Activated T-cell treated with anti-CD3 and anti-CD28 coated beads, Interleukin-2, amount 50 U/mL, for 48 hours (primary cell): ENCODE results near the gene GON4L.
"Not testable (repeated sequence)": the region's sequence is repeated elsewhere in the genome, so short reads cannot be mapped to it uniquely, and the experiment has no call there.

Source experiments
- DNase-seq, 2 experiments: peaks; one replicate each; pipeline ENCODE4 v3.0.0-alpha.2; 2020

GON4L gene

GRCh38 chr1:155827450-155827849 lies 29.6 kb downstream of the GON4L start:
- no peak for DNase-seq

- no peak for DNase-seq
Measured at GRCh38 chr1:155816351-155816750, 40.7 kb downstream of the GON4L start.

DNA sequence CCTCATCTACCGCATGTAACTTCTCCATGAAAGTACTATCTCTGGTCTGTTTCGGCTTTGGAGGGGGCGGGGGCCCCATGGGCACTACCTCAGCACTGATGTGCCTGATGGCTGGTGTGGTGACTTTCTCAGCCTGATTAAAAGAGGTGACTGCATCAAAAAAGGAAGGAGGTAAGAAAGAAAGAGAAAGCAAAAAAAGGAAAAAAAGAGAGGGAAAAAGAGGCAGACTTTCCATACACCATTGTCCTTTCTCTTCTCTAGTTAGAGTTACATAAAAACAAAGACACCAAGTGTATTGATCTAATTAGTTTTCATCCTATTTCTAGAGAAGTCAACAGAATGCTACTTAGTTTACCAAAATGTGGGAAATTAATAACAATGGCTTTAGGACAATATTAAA lies 43.3 kb downstream of the GON4L start:
- no peak for DNase-seq

DNA sequence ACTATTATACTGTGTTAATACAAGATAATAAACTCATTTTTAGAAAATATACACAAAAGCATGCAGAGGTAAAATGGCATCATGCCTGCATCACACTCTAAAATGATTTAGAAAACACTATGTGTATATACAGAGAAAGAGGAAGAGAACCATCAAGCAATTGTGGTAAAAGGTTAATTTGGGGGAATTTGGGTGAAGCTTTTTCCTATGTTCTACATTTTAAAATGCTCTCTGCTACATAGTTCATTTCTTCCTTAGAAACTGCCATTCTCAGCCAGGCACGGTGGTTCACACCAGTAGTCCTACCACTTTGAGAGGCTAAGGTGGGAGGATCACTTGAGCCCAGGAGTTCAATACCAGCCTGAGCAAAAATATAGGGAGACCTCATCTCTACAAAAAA lies 44.1 kb downstream of the GON4L start:
- DNase-seq, result no peak

DNA sequence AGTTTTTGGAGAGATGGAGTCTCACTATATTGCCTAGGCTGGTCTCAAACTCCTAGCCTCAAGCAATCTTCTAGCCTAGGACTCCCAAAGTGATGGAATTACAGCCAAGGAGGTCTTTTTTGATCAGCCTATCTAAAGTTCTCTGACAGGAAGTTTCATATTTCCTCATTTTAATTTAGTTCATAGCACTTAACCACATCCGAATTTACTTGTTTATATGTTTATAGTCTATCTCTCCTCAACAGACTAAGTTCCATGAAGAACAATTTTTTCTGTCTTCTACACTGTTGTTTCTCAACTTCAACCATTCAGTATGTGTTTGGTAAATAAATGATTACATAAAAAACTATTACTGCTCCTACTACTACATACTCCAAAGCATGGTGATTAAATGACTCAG lies 47.9 kb downstream of the GON4L start:
- DNase-seq, result no peak

DNA sequence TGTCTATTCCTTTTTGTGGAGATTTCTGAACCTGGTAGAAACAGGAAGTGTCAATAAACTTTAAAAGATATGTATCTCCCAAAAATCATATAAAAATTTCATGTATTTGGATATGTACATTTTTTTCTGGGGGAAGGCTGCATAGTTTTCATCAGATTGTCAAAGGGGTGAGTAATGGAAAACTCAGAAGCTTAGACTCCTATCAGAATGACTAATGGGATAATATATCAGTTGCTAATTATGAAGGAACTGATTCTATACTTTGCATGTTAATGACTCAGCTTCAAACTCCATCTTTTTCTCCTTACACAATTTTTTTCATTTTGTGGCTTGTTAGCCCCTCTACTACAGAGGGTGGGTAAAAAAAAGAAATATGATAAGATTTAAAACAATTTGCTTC lies 55.9 kb downstream of the GON4L start:
- DNase-seq, result no peak

DNA sequence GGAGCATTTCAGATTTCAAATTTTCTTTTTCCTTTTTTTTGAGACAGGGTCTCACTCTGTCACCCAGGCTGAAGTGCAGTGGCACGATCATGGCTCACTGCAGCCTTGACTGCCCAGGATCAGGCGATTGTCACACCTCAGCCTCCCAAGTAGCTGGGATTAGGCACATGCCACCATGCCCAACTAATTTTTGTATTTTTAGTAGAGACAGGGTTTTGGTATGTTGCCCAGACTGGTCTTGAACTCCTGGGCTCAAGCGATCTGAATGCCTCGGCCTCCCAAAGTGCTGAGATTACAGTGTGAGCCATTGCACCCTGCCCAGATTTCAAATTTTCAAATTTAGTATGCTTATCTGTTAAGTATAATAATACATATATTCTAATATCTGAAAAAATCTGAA lies 61.4 kb downstream of the GON4L start:
- not testable (repeated sequence) for DNase-seq

DNA sequence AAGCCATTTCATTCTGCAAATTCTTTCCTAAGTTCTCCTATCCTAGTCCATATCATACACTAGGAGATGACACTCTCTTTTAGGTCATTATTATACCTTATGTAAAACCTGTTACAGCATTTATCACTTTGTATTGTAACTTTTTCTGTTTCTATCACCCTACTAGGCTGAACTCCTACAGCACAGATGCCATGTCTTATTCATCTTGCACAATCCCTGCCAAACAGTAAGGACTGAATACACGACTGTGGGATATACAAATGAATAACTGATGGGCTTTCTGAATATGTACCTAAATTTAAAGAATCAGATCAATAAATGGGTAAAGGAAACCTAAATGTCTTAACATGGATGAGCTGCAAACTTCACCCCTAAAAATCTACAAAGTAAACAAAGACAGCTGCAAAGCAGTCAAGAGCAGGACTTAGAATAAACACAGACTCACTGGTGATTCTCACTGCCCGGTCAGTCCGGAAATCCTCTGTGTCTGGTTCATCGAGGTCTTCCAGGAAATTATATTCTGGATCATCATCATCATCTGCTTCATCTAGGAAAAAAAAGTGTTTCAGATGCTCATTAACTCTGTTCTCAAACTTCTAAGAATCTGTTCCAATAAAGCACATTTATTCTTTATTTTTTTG lies 62.3 kb downstream of the GON4L start:
- no peak for DNase-seq

DNA sequence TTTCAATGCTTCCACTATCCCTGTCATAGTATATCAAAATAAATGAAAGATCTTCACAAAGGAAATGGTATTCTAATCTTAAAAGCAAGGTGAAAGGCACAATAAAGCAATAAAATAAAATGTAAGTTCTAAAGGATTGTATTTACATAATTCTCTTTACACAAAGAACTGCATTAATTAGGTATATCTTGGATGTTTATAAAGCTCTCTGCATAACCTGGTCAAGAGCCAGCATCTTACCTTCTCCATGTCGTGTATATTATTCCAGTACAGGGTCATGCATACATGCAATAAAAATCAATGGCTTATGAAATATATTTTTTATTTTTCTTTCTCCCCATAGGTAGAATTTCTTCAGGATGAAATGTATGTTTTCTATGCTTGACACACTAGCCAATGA lies 63.8 kb downstream of the GON4L start:
- DNase-seq, result no peak

GRCh38 chr1:155777582-155777981 lies 79.4 kb downstream of the GON4L start:
- no peak for DNase-seq

- DNase-seq, result no peak
Measured at GRCh38 chr1:155776414-155776813, 80.6 kb downstream of the GON4L start.

DNA sequence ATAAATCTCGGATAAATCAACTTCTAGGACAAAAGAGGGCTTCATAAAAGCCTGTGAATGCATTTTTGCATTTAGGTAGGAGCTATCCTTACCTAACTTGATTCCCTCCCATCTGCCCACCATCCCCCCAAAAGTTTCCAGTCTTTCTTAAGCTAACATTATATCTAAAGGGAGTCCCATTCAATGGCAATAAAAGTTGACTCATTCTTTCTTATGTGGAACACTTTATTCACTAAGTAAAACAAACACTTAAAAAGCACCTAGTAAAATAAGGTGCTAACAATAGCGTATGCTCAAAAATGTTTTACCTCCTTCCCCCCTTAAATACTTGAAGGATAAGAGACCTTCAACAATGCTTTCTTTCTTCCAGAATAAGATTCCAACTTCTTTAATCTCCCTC lies 83.8 kb downstream of the GON4L start:
- DNase-seq, result no peak

- DNase-seq, result no peak
Measured at GRCh38 chr1:155769257-155769656, 87.8 kb downstream of the GON4L start.

- not testable (repeated sequence) for DNase-seq
Measured at GRCh38 chr1:155767399-155767989, 89.5 kb downstream of the GON4L start.

- DNase-seq, result not testable (repeated sequence)
Measured at GRCh38 chr1:155763989-155764388, 93.0 kb downstream of the GON4L start.

GRCh38 chr1:155763090-155763815 lies 93.8 kb downstream of the GON4L start:
- DNase-seq, result not testable (repeated sequence)

- DNase-seq, result no peak
Measured at GRCh38 chr1:155761736-155762405, 95.1 kb downstream of the GON4L start.

- no peak for DNase-seq
Measured at GRCh38 chr1:155760751-155761475, 96.1 kb downstream of the GON4L start.

DNA sequence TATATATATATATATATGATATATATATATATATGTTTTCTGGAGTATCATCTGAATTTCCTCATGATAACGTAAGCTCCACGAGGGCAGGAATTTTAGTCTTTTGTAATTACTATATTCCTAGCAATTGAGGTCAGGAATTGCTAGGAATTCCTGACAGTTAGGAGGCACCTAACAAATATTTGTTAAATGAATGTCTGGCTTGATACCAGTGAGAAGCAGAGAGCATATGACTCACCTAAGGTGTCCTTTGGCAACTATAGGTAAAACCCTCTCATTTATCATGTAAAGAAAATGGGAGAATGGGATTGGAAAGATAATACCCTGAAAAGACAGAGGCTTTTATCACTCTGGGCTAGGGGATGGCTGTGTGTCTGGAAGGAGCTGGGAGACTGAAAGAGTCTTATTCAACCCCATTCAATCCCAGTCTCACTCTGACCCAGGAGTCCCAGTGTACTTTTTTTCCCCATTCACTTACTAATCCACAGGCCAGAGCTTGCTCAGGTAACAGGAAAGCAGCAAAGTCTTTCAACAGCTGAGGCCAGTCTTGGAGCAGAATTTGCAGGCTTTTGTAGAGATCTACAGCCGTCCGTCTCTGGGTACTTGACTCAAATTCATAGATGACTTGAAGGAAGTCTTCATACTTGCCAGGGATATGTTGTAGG lies 96.9 kb downstream of the GON4L start:
- no peak for DNase-seq

DNA sequence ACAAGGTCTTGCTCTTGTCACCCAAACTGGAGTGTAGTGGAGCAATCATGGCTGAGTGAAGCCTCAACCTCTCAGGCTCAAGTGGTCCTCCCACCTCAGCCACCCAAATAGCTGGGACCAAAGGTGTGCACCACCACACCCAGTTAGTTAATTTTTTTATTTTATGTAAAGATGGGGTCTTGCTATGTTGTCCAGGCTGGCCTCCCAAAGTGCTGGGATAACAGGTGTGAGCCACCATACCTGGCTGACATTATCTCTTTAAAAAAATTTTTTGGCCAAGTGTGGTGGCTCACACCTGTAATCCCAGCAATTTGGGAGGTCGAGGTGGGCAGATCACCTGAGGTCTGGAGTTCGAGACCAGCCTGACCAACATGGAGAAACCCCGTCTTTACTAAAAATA lies 98.0 kb downstream of the GON4L start:
- not testable (repeated sequence) for DNase-seq

GRCh38 chr1:155748141-155748540 lies 108.9 kb downstream of the GON4L start:
- not testable (repeated sequence) for DNase-seq

DNA sequence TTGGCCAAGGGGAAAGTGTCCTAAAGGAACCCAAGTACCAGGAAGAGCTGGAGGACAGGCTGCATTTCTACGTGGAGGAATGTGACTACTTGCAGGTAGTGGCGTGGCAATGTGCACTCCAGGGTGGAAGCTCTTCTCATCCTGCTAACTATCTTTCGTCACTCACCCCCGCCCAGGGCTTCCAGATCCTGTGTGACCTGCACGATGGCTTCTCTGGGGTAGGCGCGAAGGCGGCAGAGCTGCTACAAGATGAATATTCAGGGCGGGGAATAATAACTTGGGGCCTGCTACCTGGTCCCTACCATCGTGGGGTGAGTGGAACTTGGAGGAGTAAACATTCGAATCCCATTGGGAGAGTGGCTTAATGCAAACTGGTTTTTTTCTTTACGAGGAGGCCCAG lies 109.4 kb downstream of the GON4L start:
- not testable (repeated sequence) for DNase-seq
